HUES6 (cell line): ENCODE measurements around the gene TXK.

Source experiments
- H3K27ac ChIP-seq: 2 replicates; pipeline ENCODE4 v1.7.0; 2013; ENCODE audit warnings: low read depth, mild to moderate bottlenecking, low read length, inconsistent platforms
- H3K27me3 ChIP-seq: 2 replicates; pipeline ENCODE4 v1.6.1; 2013; ENCODE audit warnings: low read length; ENCODE audit not compliant: control insufficient read depth, insufficient read depth
- H3K36me3 ChIP-seq: 2 replicates; pipeline ENCODE4 v1.6.1; 2013; ENCODE audit warnings: low read length; ENCODE audit not compliant: control insufficient read depth, insufficient read depth
- H3K4me1 ChIP-seq: 2 replicates; pipeline ENCODE4 v1.6.1; 2013; ENCODE audit warnings: low read length; ENCODE audit not compliant: control insufficient read depth, insufficient read depth
- H3K4me3 ChIP-seq: 2 replicates; pipeline ENCODE4 v1.5.1; 2013; ENCODE audit warnings: low read depth, low read length
- H3K9ac ChIP-seq: one replicate; pipeline ENCODE4 v1.6.1; 2013; ENCODE audit warnings: mild to moderate bottlenecking, low read length
- H3K9me3 ChIP-seq: 2 replicates; pipeline ENCODE4 v1.6.1; 2013; ENCODE audit warnings: low read depth, low read length; ENCODE audit not compliant: control insufficient read depth, insufficient read depth

Gene TXK

GRCh38 chr4:48035952-48036351, 98.1 kb downstream of the TXK start:
- no peak overlapping the region for H3K27ac ChIP-seq
- H3K27me3 ChIP-seq: no peaks in the 10 kb centered on the region
- no peaks in the 10 kb centered on the region for H3K4me1 ChIP-seq
- no peak overlapping the region for H3K4me3 ChIP-seq
- H3K9ac ChIP-seq: no peak overlapping the region
- peaks cover 4% of the 10 kb centered on the region; the same call in 1 of the 2 replicates for H3K36me3 ChIP-seq
- no peaks in the 10 kb centered on the region for H3K9me3 ChIP-seq

GRCh38 chr4:48033825-48034413, 100.1 kb downstream of the TXK start:
- peaks cover 4% of the 10 kb centered on the region; the same call in 1 of the 2 replicates for H3K36me3 ChIP-seq
- H3K4me3 ChIP-seq: no peak overlapping the region
- no peaks in the 10 kb centered on the region for H3K27me3 ChIP-seq
- H3K27ac ChIP-seq: no peak overlapping the region
- H3K4me1 ChIP-seq: peaks cover 17% of the 10 kb centered on the region
- no peak overlapping the region for H3K9ac ChIP-seq
- H3K9me3 ChIP-seq: no peaks in the 10 kb centered on the region

DNA sequence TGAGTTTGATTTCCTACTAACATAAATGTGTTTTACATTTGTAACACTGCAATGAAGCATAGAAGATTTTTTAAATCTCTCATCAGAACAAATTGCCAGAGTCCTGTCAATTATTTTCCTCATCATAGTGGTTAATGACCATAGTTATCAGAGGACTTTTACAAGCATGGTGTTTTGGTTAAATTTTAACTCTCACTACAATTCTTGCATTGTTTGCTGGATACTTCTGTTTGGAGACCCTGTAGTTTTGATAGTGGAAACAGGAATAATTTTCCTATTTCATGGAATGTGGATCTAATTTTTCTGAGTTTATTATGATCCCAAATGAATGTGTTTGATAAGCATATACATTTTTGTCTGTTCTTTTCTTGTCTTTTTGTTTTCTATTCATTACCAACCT, 100.6 kb downstream of the TXK start:
- H3K4me1 ChIP-seq: peaks cover 22% of the 10 kb centered on the region
- no peaks in the 10 kb centered on the region for H3K27me3 ChIP-seq
- H3K9ac ChIP-seq: no peak overlapping the region
- no peak overlapping the region for H3K4me3 ChIP-seq
- H3K36me3 ChIP-seq: peaks cover 4% of the 10 kb centered on the region; the same call in 1 of the 2 replicates
- H3K9me3 ChIP-seq: no peaks in the 10 kb centered on the region
- H3K27ac ChIP-seq: no peak overlapping the region

DNA sequence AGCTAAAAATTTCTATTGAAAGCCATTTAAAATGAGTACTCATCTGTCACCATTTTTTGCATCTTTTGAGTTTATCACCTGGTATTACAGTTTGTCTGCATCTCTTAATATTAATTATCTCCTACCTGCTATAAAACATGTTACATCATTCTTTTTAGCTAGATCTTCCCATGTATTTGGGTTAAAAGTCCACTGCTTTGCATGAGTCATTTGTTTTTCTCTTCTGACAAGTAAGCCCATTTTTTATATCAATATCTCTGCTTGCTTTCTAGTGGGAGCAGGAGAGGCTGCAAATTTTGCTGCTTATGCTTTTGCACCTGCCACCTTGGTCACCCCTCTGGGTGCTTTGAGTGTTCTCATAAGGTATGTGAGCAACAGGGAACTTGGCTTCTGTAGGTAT, 101.3 kb downstream of the TXK start:
- Histone ChIP-seq H3K27ac (no peak overlapping the region), H3K36me3 (peaks cover 9% of the 10 kb centered on the region), H3K27me3 (no peaks in the 10 kb centered on the region), H3K4me3 (no peak overlapping the region), H3K9ac (no peak overlapping the region), H3K9me3 (no peaks in the 10 kb centered on the region), H3K4me1 (peaks cover 29% of the 10 kb centered on the region)

GRCh38 chr4:48031802-48032525, 102.1 kb downstream of the TXK start:
- H3K4me3 ChIP-seq: no peak overlapping the region
- peaks cover 31% of the 10 kb centered on the region for H3K4me1 ChIP-seq
- H3K27me3 ChIP-seq: no peaks in the 10 kb centered on the region
- H3K36me3 ChIP-seq: peaks cover 15% of the 10 kb centered on the region
- no peak overlapping the region for H3K27ac ChIP-seq
- no peak overlapping the region for H3K9ac ChIP-seq
- H3K9me3 ChIP-seq: no peaks in the 10 kb centered on the region

DNA sequence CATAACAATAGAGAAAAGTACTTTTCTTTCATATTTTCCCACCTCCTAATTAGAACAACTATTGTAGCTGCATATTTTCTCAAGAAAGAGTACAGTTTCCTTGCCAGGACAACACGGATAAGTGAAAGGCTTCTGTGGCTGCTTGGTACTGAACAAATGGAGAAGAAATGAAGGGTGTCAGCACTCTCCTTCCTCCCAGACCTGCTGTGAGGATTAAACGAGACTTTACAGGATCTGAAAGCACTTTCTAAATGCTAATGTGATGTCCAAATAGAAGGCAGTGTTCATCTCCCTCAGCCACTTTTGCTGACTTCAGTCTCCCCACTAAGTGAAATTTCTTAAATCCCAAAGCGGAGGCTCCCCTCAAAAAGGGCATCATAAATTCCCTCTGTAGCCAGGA, 103.6 kb downstream of the TXK start:
- Histone ChIP-seq H3K27me3 (no peaks in the 10 kb centered on the region), H3K9ac (no peak overlapping the region)

GRCh38 chr4:48028696-48029095, 105.4 kb downstream of the TXK start:
- Histone ChIP-seq H3K9me3 (no peaks in the 10 kb centered on the region), H3K27ac (peak overlapping the region; percentile 56; the same call in 1 of the 2 replicates), H3K9ac (no peak overlapping the region), H3K27me3 (no peaks in the 10 kb centered on the region), H3K36me3 (peaks cover 28% of the 10 kb centered on the region), H3K4me3 (no peak overlapping the region; the same call in 1 of the 2 replicates), H3K4me1 (peaks cover 31% of the 10 kb centered on the region)

More for the DNA sequence above, 103.6 kb downstream of the TXK start:
- peaks cover 31% of the 10 kb centered on the region for H3K4me1 ChIP-seq
- peaks cover 25% of the 10 kb centered on the region for H3K36me3 ChIP-seq
- H3K27ac ChIP-seq: no peak overlapping the region
- H3K4me3 ChIP-seq: no peak overlapping the region
- H3K9me3 ChIP-seq: no peaks in the 10 kb centered on the region

- Histone ChIP-seq H3K9ac (no peak overlapping the region), H3K27me3 (no peaks in the 10 kb centered on the region), H3K36me3 (peaks cover 28% of the 10 kb centered on the region), H3K9me3 (no peaks in the 10 kb centered on the region), H3K27ac (no peak overlapping the region), H3K4me1 (peaks cover 31% of the 10 kb centered on the region), H3K4me3 (no peak overlapping the region)
Measured at GRCh38 chr4:48027653-48028052, 106.4 kb downstream of the TXK start.

DNA sequence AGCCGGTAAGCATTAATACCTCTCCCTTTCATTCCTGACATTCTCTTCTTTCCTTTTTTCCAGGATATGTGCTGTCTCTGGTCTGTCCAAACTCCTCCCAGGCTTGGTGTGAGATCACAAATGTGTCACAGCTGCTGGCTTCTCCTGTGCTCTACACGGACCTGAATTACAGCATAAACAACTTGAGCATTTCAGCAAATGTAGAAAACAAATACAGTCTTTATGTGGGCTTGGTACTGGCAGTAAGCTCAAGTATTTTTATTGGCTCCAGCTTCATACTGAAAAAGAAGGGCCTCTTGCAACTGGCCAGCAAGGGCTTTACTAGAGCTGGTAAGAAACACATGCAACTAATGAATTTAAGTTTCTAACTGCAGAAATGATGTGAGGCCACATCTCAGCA, 109.0 kb downstream of the TXK start:
- peaks cover 28% of the 10 kb centered on the region for H3K36me3 ChIP-seq
- H3K27me3 ChIP-seq: no peaks in the 10 kb centered on the region
- H3K27ac ChIP-seq: no peak overlapping the region
- peaks cover 25% of the 10 kb centered on the region for H3K4me1 ChIP-seq
- H3K4me3 ChIP-seq: no peak overlapping the region
- H3K9ac ChIP-seq: no peak overlapping the region
- H3K9me3 ChIP-seq: no peaks in the 10 kb centered on the region

- no peak overlapping the region for H3K27ac ChIP-seq
- no peak overlapping the region for H3K9ac ChIP-seq
Measured at GRCh38 chr4:48024522-48024921, 109.5 kb downstream of the TXK start.

GRCh38 chr4:48022192-48022799, 111.8 kb downstream of the TXK start:
- no peaks in the 10 kb centered on the region for H3K9me3 ChIP-seq
- peaks cover 5% of the 10 kb centered on the region for H3K4me1 ChIP-seq
- no peak overlapping the region for H3K4me3 ChIP-seq
- peaks cover 20% of the 10 kb centered on the region for H3K36me3 ChIP-seq
- peaks cover 12% of the 10 kb centered on the region for H3K27me3 ChIP-seq
- H3K27ac ChIP-seq: no peak overlapping the region
- H3K9ac ChIP-seq: no peak overlapping the region

More at GRCh38 chr4:48024522-48024921, 109.5 kb downstream of the TXK start:
- H3K4me1 ChIP-seq: peaks cover 20% of the 10 kb centered on the region
- H3K36me3 ChIP-seq: peaks cover 28% of the 10 kb centered on the region
- no peaks in the 10 kb centered on the region for H3K9me3 ChIP-seq
- no peaks in the 10 kb centered on the region; the same call in 1 of the 2 replicates for H3K27me3 ChIP-seq
- no peak overlapping the region for H3K4me3 ChIP-seq
